IMR-90 (cell line): ENCODE results near the gene MIS18A. TPM values are rescaled to one million over a fixed set of nuclear protein-coding genes. Genes with fewer than 3 reads are reported as not detected.
"Not testable (repeated sequence)": the region's sequence is repeated elsewhere in the genome, so short reads cannot be mapped to it uniquely, and the experiment has no call there.

Experiments
- ATAC-seq: fragments of 200-7000 bp; cut with Tn5 transposase; 2 replicates; pipeline ENCODE4 v1.9.1; 2020; ENCODE audit warnings: low read depth, mild to moderate bottlenecking, moderate library complexity
- BruUV-seq: library from RNA; stranded (reverse); fragments of 400-500 nt; replicated peaks from 2 replicates; lab custom pipeline; 2021; lab: Mats Ljungman, UMichigan
- CTCF ChIA-PET: fragments of 300-600 bp; formaldehyde crosslinking; extraction: SDS; loops from one replicate; lab custom pipeline; 2021; ENCODE audit warnings: antibody characterized with exemption; lab: Yijun Ruan, JAX
- POLR2A ChIA-PET: fragments of 300-600 bp; sonication (Branson Sonifier 250); formaldehyde crosslinking; loops from one replicate; lab custom pipeline; 2022; ENCODE audit warnings: antibody characterized with exemption; ENCODE audit not compliant: unreplicated experiment; lab: Charles Lee
- DNase-seq: peaks from one replicate; pipeline ENCODE4 v3.0.0; 2013
- H2AFZ ChIP-seq: replicated peaks from 2 replicates; pipeline ENCODE3; 2013; ENCODE audit warnings: low read length, mild to moderate bottlenecking; ENCODE audit not compliant: poor library complexity
- H2AK5ac ChIP-seq: 2 replicates; pipeline ENCODE4 v1.6.1; 2013; ENCODE audit warnings: low read depth, low read length, inconsistent platforms
- H2AK9ac ChIP-seq: replicated peaks from 2 replicates; pipeline ENCODE3; 2013; ENCODE audit warnings: mild to moderate bottlenecking, low read depth, low read length, moderate library complexity; ENCODE audit not compliant: poor library complexity
- H2BK120ac ChIP-seq: 2 replicates; pipeline ENCODE4 v1.6.1; 2013; ENCODE audit warnings: low read depth, low read length, inconsistent platforms
- H2BK15ac ChIP-seq: 3 replicates; pipeline ENCODE4 v1.6.1; 2013; ENCODE audit warnings: low read depth, low read length, inconsistent platforms
- H2BK20ac ChIP-seq: 2 replicates; pipeline ENCODE4 v1.6.1; 2013; ENCODE audit warnings: low read depth, mild to moderate bottlenecking, inconsistent platforms, low read length, moderate library complexity
- H2BK5ac ChIP-seq: 2 replicates; pipeline ENCODE4 v1.6.1; 2013; ENCODE audit warnings: mild to moderate bottlenecking, low read depth, low read length, inconsistent platforms; ENCODE audit not compliant: poor library complexity, severe bottlenecking
- H3K14ac ChIP-seq: replicated peaks from 2 replicates; pipeline ENCODE4 v1.6.1; 2013; ENCODE audit warnings: low read depth, low read length, inconsistent platforms
- H3K18ac ChIP-seq: 2 replicates; pipeline ENCODE4 v1.6.1; 2013; ENCODE audit warnings: low read depth, low read length, control low read depth
- H3K23ac ChIP-seq: 2 replicates; pipeline ENCODE4 v1.6.1; 2013; ENCODE audit warnings: low read depth, low read length, inconsistent platforms
- H3K27ac ChIP-seq: 2 replicates; pipeline ENCODE4 v1.5.1; 2013; ENCODE audit warnings: mild to moderate bottlenecking, control low read depth, low read length; ENCODE audit not compliant: insufficient read depth
- H3K27me3 ChIP-seq: 2 replicates; pipeline ENCODE4 v1.6.1; 2013; ENCODE audit warnings: low read length; ENCODE audit not compliant: control insufficient read depth, insufficient read depth
- H3K36me3 ChIP-seq: 2 replicates; pipeline ENCODE4 v1.6.1; 2013; ENCODE audit warnings: low read length, mixed read lengths; ENCODE audit not compliant: control insufficient read depth, insufficient read depth
- H3K4ac ChIP-seq: 2 replicates; pipeline ENCODE4 v1.6.1; 2013; ENCODE audit warnings: low read depth, low read length, inconsistent platforms
- H3K4me1 ChIP-seq: 2 replicates; pipeline ENCODE4 v1.6.1; 2013; ENCODE audit warnings: low read length, mixed read lengths; ENCODE audit not compliant: control insufficient read depth, insufficient read depth
- H3K4me2 ChIP-seq: 2 replicates; pipeline ENCODE4 v1.6.1; 2013; ENCODE audit warnings: low read depth, mild to moderate bottlenecking, control low read depth, low read length, moderate library complexity
- H3K4me3 ChIP-seq: 2 replicates; pipeline ENCODE4 v1.5.1; 2013; ENCODE audit warnings: low read depth, mild to moderate bottlenecking, control low read depth, low read length, moderate library complexity; ENCODE audit not compliant: insufficient read depth
- H3K56ac ChIP-seq: 2 replicates; pipeline ENCODE4 v1.6.1; 2013; ENCODE audit warnings: low read length, inconsistent platforms; ENCODE audit not compliant: insufficient read depth; ENCODE audit errors: extremely low read depth
- H3K79me1 ChIP-seq, 2 experiments: 2 replicates each; pipeline ENCODE4 v1.6.1; 2013; ENCODE audit warnings: low read length in 2 of 2, inconsistent platforms in 1 of 2, low read depth in 1 of 2
- H3K9ac ChIP-seq: 2 replicates; pipeline ENCODE4 v1.6.1; 2013; ENCODE audit warnings: low read depth, low read length, control low read depth
- H3K9me1 ChIP-seq: 2 replicates; pipeline ENCODE4 v1.6.1; 2013; ENCODE audit warnings: low read length, inconsistent platforms; ENCODE audit not compliant: insufficient read depth
- H3K9me3 ChIP-seq: 2 replicates; pipeline ENCODE4 v1.6.1; 2013; ENCODE audit warnings: low read length; ENCODE audit not compliant: control insufficient read depth, insufficient read depth
- H4K20me1 ChIP-seq: 2 replicates; pipeline ENCODE4 v1.6.1; 2013; ENCODE audit warnings: low read length, inconsistent platforms; ENCODE audit not compliant: insufficient read depth
- H4K5ac ChIP-seq: 2 replicates; pipeline ENCODE4 v1.6.1; 2013; ENCODE audit warnings: mild to moderate bottlenecking, low read depth, low read length, control low read depth
- H4K8ac ChIP-seq, 2 experiments: 2 replicates each; pipeline ENCODE4 v1.6.1; 2013; ENCODE audit warnings: low read depth in 2 of 2, low read length in 2 of 2, control low read depth in 1 of 2, inconsistent platforms in 1 of 2
- H4K91ac ChIP-seq: 2 replicates; pipeline ENCODE4 v1.6.1; 2013; ENCODE audit warnings: low read depth, low read length, inconsistent platforms; ENCODE audit not compliant: insufficient read depth
- WGBS, 2 experiments: methylation state at CpG; one replicate each; pipeline versions ENCODE4 v1.1.5 to v1.1.7; 2013; ENCODE audit warnings: missing lambda C conversion rate in 2 of 2; ENCODE audit not compliant: insufficient read length in 1 of 2; ENCODE audit errors: extremely low coverage in 2 of 2; 5-methylcytosine and 5-hydroxymethylcytosine counted together
- dilution Hi-C: fragments of 300-500 bp; cut with HindIII; formaldehyde crosslinking; loops from one replicate; pipeline ENCODE4 v1.14.3; 2018; ENCODE audit warnings: low sequenced_read_pairs; ENCODE audit not compliant: unreplicated experiment
- in situ Hi-C: fragments of 300-500 bp; cut with MboI; formaldehyde crosslinking; loops from 3 replicates; pipeline ENCODE4 v1.14.3; 2019; ENCODE audit warnings: low sequenced_read_pairs, inconsistent platforms, mixed read lengths
- intact Hi-C: fragments of 100-400 bp; cut with micrococcal nuclease; formaldehyde crosslinking; loops from 2 replicates; pipeline ENCODE4 v1.10.0; 2022
- polyA plus RNA-seq, 3 experiments: library from polyadenylated mRNA; depleted of rRNA; stranded (reverse); fragments of >200 nt; gene quantifications; 2 replicates each; pipeline ENCODE4 v1.2.3, GENCODE V29; 2012; ENCODE audit warnings: low replicate concordance in 1 of 3
- total RNA-seq: library from RNA; depleted of rRNA; stranded (reverse); fragments of >200 nt; gene quantifications from 2 replicates; pipeline ENCODE4 v1.2.3, GENCODE V29; 2012

The MIS18A gene
- total and polyA plus RNA-seq, 2 of the 4 experiments (the other 2 are of a cell fraction): 4.5 to 7.6 TPM

DNA sequence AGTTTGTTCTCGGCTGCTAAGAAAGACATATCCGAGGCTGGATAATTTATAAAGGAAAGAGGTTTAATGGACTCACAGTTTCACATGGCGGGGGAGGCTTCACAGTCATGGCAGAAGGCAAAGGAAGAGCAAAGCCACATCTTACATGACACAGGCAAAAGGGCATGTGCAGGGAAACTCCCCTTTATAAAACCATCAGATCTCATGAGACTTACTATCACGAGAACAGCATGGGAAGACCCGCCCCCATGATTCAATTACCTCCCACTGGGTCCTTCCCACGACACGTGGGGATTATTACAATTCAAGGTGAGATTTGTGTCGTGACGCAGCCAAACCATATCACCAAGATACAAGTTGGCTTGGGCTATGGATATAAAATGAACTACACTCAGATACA lies 32.1 kb upstream of the MIS18A start:
- H3K4ac ChIP-seq, H3K9me3 ChIP-seq, intact Hi-C loops, H3K23ac ChIP-seq, H2AFZ ChIP-seq, H2BK120ac ChIP-seq, H3K9me1 ChIP-seq, H4K8ac ChIP-seq, H3K9ac ChIP-seq, H4K20me1 ChIP-seq, H2AK9ac ChIP-seq, H3K18ac ChIP-seq, H3K4me1 ChIP-seq, BruUV-seq, H3K14ac ChIP-seq, DNase-seq, H3K27ac ChIP-seq, H2BK20ac ChIP-seq, H2BK15ac ChIP-seq, H3K56ac ChIP-seq, H2AK5ac ChIP-seq, in situ Hi-C loops, H3K4me2 ChIP-seq, H3K27me3 ChIP-seq, ATAC-seq, H4K91ac ChIP-seq, H3K79me1 ChIP-seq, H4K5ac ChIP-seq, H2BK5ac ChIP-seq, dilution Hi-C loops, H3K4me3 ChIP-seq: not testable (repeated sequence)
- POLR2A ChIA-PET: interaction anchor here (0.5 kb wide), 1 partner anchor 501 kb away, joined by 3 read pairs; no protein-coding TSS in a partner anchor
- peaks cover 24% of the 10 kb centered on the region for H3K36me3 ChIP-seq
- CTCF ChIA-PET: interaction anchor here (0.7 kb wide), 1 partner anchor 1174 kb away, joined by 3 read pairs; no protein-coding TSS in a partner anchor
- no CpG with 5 or more reads among the region's 9 CpGs for whole genome bisulfite sequencing, 2 experiments
